Smooth muscle cell (in vitro differentiated cells): ENCODE measurements around the gene COPRS. TPM values are rescaled to one million over a fixed set of nuclear protein-coding genes. Genes with fewer than 3 reads are reported as not detected.

Experiments
- DNase-seq: peaks from one replicate; lab custom pipeline; 2025; ENCODE audit not compliant: unreplicated experiment; lab: John Stamatoyannopoulos, UW
- H2AFZ ChIP-seq: fragments of 200-600 bp; sonication (generic); 2 replicates; pipeline ENCODE4 v1.6.0; 2016; ENCODE audit warnings: antibody characterized with exemption, low read depth, mild to moderate bottlenecking
- H3F3A ChIP-seq: fragments of 200-600 bp; sonication (generic); 2 replicates; pipeline ENCODE4 v1.6.0; 2017; ENCODE audit warnings: antibody characterized with exemption, low read depth
- H3K27ac ChIP-seq: fragments of 200-600 bp; sonication (generic); 2 replicates; pipeline ENCODE4 v1.5.1; 2016; ENCODE audit warnings: low read depth, mild to moderate bottlenecking
- H3K27me3 ChIP-seq: fragments of 200-600 bp; sonication (generic); 2 replicates; pipeline ENCODE4 v1.6.1; 2016; ENCODE audit warnings: low read depth, mild to moderate bottlenecking
- H3K36me3 ChIP-seq: fragments of 200-600 bp; sonication (generic); 2 replicates; pipeline ENCODE4 v1.5.1; 2016; ENCODE audit warnings: low read depth
- H3K4me1 ChIP-seq: fragments of 200-600 bp; sonication (generic); 2 replicates; pipeline ENCODE4 v1.5.1; 2016; ENCODE audit warnings: low read depth
- H3K4me2 ChIP-seq: fragments of 200-600 bp; sonication (generic); 2 replicates; pipeline ENCODE4 v1.6.0; 2016; ENCODE audit warnings: mild to moderate bottlenecking
- H3K4me3 ChIP-seq: fragments of 200-600 bp; sonication (generic); 2 replicates; pipeline ENCODE4 v1.5.1; 2016; ENCODE audit warnings: mild to moderate bottlenecking
- H3K79me2 ChIP-seq: fragments of 200-600 bp; sonication (generic); 2 replicates; pipeline ENCODE4 v1.6.0; 2016; ENCODE audit warnings: low read depth, mild to moderate bottlenecking
- H3K9ac ChIP-seq: fragments of 200-600 bp; sonication (generic); 2 replicates; pipeline ENCODE4 v1.6.0; 2016; ENCODE audit warnings: low read depth
- H3K9me3 ChIP-seq: fragments of 200-600 bp; sonication (generic); replicated peaks from 2 replicates; pipeline ENCODE4 v1.5.1; 2016; ENCODE audit warnings: low read depth
- H4K20me1 ChIP-seq: fragments of 200-600 bp; sonication (generic); 2 replicates; pipeline ENCODE4 v1.6.0; 2016; ENCODE audit warnings: low read depth
- WGBS: methylation state at CpG from one replicate; pipeline ENCODE4 v1.1.7; 2016; ENCODE audit warnings: low lambda C conversion rate; 5-methylcytosine and 5-hydroxymethylcytosine counted together
- polyA plus RNA-seq: library from polyadenylated mRNA; unstranded; fragments of >200 nt; fragmentation: Nextera tagmentation; extraction: Ambion mirVana; gene quantifications from 2 replicates; pipeline ENCODE4 v1.2.1, GENCODE V29; 2016
- total RNA-seq: library from RNA; depleted of rRNA; stranded (reverse); fragments of >200 nt; gene quantifications from 2 replicates; pipeline ENCODE4 v1.2.3, GENCODE V29; 2014
- TF ChIP-seq, protein P1 (sequence below): fragments of 200-600 bp; sonication (generic); IDR thresholded peaks from 2 replicates; pipeline ENCODE4 v1.5.1; 2017; ENCODE audit warnings: borderline replicate concordance, mild to moderate bottlenecking, antibody characterized with exemption; ENCODE audit not compliant: insufficient read depth, poor library complexity, severe bottlenecking

COPRS gene
- total and polyA plus RNA-seq, 2 experiments from 2014 or later, result 55.7 to 78.9 TPM

DNA sequence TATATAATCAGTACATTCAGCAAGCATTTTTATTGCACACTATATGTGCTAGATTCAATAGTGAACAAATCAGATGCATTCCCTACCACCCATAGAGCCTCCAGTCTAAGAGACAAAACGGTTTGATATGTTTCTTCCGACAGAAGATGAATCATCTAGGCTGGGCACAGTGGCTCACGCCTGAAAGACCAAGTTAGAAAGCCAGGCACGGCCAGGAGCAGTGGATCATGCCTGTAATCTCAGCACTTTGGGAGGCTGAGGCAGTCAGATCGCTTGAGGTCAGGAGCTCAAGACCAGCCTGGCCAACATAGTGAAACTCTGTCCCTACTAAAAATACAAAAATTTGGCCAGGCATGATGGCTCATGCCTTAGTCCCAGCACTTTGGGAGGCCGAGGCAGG, 18.3 kb upstream of the COPRS start:
- TF ChIP-seq, protein P1, sequence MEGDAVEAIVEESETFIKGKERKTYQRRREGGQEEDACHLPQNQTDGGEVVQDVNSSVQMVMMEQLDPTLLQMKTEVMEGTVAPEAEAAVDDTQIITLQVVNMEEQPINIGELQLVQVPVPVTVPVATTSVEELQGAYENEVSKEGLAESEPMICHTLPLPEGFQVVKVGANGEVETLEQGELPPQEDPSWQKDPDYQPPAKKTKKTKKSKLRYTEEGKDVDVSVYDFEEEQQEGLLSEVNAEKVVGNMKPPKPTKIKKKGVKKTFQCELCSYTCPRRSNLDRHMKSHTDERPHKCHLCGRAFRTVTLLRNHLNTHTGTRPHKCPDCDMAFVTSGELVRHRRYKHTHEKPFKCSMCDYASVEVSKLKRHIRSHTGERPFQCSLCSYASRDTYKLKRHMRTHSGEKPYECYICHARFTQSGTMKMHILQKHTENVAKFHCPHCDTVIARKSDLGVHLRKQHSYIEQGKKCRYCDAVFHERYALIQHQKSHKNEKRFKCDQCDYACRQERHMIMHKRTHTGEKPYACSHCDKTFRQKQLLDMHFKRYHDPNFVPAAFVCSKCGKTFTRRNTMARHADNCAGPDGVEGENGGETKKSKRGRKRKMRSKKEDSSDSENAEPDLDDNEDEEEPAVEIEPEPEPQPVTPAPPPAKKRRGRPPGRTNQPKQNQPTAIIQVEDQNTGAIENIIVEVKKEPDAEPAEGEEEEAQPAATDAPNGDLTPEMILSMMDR, result no peak
- peaks cover 33% of the 10 kb centered on the region for H3K36me3 ChIP-seq
- DNase-seq, result no peak
- no peaks in the 10 kb centered on the region for H3K27me3 ChIP-seq
- H3K4me2 ChIP-seq, result no peak overlapping the region
- no peak overlapping the region for H2AFZ ChIP-seq
- no peaks in the 10 kb centered on the region for H3F3A ChIP-seq
- H3K9me3 ChIP-seq, result no peaks in the 10 kb centered on the region
- no peaks in the 10 kb centered on the region for H3K79me2 ChIP-seq
- no peak overlapping the region for H3K9ac ChIP-seq
- 96% methylated on average over 6 of the region's 6 CpGs for WGBS
- H3K4me1 ChIP-seq, result no peaks in the 10 kb centered on the region
- H4K20me1 ChIP-seq, result no peaks in the 10 kb centered on the region
- H3K27ac ChIP-seq, result no peak overlapping the region
- no peak overlapping the region for H3K4me3 ChIP-seq

DNA sequence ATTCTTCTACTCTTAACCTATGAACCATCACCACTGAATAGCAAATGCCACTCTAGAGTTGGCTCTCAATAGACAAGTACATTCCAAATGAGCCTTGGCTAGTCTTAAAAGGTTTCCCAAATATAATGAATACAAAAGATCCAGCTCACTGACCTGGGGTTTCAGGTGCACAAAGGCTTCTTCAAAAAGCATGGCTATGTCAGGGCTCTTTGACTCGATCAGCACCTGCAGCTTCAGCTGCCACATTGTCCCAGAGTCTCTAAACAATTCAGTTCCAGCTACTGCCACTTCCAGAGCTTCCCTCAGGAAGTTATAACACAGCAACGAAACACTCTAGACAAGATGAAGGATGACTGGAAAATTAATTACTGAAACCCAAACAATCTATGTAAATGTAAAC, 16.0 kb upstream of the COPRS start:
- no peaks in the 10 kb centered on the region for H3K27me3 ChIP-seq
- H3K9me3 ChIP-seq, result no peaks in the 10 kb centered on the region
- no peaks in the 10 kb centered on the region for H3K79me2 ChIP-seq
- no peak overlapping the region for H3K9ac ChIP-seq
- no peak overlapping the region for H3K27ac ChIP-seq
- TF ChIP-seq, protein P1, result no peak
- no peaks in the 10 kb centered on the region for H4K20me1 ChIP-seq
- WGBS, result 97% methylated on average over 2 of the region's 2 CpGs
- H3K36me3 ChIP-seq, result peaks cover 35% of the 10 kb centered on the region
- no peaks in the 10 kb centered on the region for H3F3A ChIP-seq
- no peak overlapping the region for H3K4me2 ChIP-seq
- H2AFZ ChIP-seq, result no peak overlapping the region
- H3K4me3 ChIP-seq, result no peak overlapping the region
- H3K4me1 ChIP-seq, result no peaks in the 10 kb centered on the region
- no peak for DNase-seq

DNA sequence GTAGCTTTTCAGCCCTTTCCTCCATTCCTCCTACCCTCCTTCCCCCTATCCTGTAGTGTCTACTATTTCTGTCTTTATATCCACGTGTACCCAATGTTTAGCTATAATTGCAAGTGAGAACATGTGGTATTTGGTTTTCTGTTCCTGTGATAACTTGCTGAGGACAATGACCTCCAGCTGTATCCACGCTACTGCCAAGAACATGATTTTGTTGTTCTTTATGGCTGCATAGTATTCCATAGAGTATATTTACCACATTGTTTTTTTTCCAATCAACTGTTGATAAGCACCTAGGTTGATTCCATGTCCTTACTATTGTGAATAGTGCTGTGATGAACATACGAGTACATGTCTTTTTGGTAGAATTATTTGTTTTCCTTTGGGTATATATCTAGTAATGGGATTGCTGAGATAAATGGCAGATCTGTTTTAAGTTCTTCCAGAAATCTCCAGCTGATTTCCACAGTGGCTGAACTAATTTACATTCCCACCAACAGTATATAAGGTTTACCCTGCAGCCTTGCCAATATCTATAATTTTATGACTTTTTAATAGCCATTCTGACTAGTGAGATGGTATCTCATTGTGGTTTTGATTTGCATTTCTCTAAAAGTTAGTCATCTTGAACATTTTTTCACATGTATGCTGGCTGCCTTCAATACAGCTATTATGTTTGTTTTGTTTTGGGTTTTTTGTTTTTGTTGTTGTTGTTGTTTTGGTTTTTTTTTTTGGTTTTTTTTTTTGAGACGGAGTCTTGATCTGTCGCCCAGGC, 10.9 kb upstream of the COPRS start:
- no peak overlapping the region for H2AFZ ChIP-seq
- H3K4me1 ChIP-seq, result no peaks in the 10 kb centered on the region
- no peak overlapping the region for H3K4me2 ChIP-seq
- no peak for DNase-seq
- no peaks in the 10 kb centered on the region for H3K79me2 ChIP-seq
- H3K27ac ChIP-seq, result no peak overlapping the region
- WGBS, result 97% methylated on average over 5 of the region's 5 CpGs
- no peaks in the 10 kb centered on the region for H3F3A ChIP-seq
- peaks cover 24% of the 10 kb centered on the region for H3K36me3 ChIP-seq
- H3K27me3 ChIP-seq, result no peaks in the 10 kb centered on the region
- no peak overlapping the region for H3K4me3 ChIP-seq
- H3K9ac ChIP-seq, result no peak overlapping the region
- TF ChIP-seq, protein P1, result no peak
- H4K20me1 ChIP-seq, result no peaks in the 10 kb centered on the region
- H3K9me3 ChIP-seq, result no peaks in the 10 kb centered on the region

DNA sequence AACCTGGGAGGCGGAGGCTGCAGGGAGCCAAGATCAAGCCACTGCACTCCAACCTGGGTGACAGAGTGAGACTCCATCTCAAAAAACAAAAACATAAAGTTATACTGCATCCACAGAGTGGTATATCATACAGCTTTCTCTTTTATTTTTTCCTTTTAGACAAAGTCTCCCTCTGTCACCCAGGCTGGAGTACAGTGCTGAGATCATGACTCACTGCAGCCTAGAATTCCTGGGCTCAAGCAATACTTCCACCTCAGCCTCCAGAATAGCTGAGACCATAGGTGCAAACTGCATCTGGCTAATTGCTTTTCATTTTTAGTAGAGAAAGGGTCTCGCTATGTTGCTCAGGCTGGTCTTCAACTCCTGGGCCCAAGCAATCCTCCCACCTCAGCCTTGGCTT, 10.0 kb upstream of the COPRS start:
- no peaks in the 10 kb centered on the region for H3K4me1 ChIP-seq
- no peak overlapping the region for H3K27ac ChIP-seq
- H3K4me3 ChIP-seq, result no peak overlapping the region
- no peak overlapping the region for H2AFZ ChIP-seq
- 93% methylated on average over 2 of the region's 2 CpGs for WGBS
- TF ChIP-seq, protein P1, result no peak
- H3K9me3 ChIP-seq, result no peaks in the 10 kb centered on the region
- H4K20me1 ChIP-seq, result no peaks in the 10 kb centered on the region
- H3K36me3 ChIP-seq, result peaks cover 24% of the 10 kb centered on the region
- H3F3A ChIP-seq, result no peaks in the 10 kb centered on the region
- no peaks in the 10 kb centered on the region for H3K79me2 ChIP-seq
- H3K9ac ChIP-seq, result no peak overlapping the region
- DNase-seq, result no peak
- H3K4me2 ChIP-seq, result no peak overlapping the region
- H3K27me3 ChIP-seq, result no peaks in the 10 kb centered on the region
